Left lung (tissue), 10 donors: ENCODE data around the gene DMD. TPM values are rescaled to one million over a fixed set of nuclear protein-coding genes. Genes with fewer than 3 reads are reported as not detected.

Source experiments
- ATAC-seq: fragments of 200-7000 bp; cut with Tn5 transposase; one replicate; pipeline ENCODE4 v1.9.1; 2020; ENCODE audit warnings: moderate library complexity
- DNase-seq, 4 donors: peaks; one replicate each; pipeline ENCODE4 v3.0.0-alpha.2; 2013 to 2020
- H3K27ac ChIP-seq, 2 donors: fragments of 200-600 bp; sonication (generic) in 1 of 2; one replicate each; pipeline versions ENCODE4 v1.5.0 to v1.8.0; 2020 to 2021
- H3K27me3 ChIP-seq, 2 donors: fragments of 200-600 bp; sonication (generic) in 1 of 2; one replicate each; pipeline versions ENCODE4 v1.5.0 to v1.8.0; 2020 to 2021
- H3K36me3 ChIP-seq, 2 donors: fragments of 200-600 bp; sonication (generic) in 1 of 2; one replicate each; pipeline versions ENCODE4 v1.5.0 to v1.8.0; 2020 to 2021
- H3K4me1 ChIP-seq, 2 donors: fragments of 200-600 bp; one replicate each; pipeline ENCODE4 v1.8.0; 2021
- H3K4me3 ChIP-seq, 2 donors: fragments of 200-600 bp; sonication (generic) in 1 of 2; one replicate each; pipeline versions ENCODE4 v1.5.0 to v1.8.0; 2020 to 2021; ENCODE audit warnings: mild to moderate bottlenecking in 1 of 2
- H3K9me3 ChIP-seq, 2 donors: fragments of 200-600 bp; sonication (generic) in 1 of 2; one replicate each; pipeline versions ENCODE4 v1.5.0 to v1.8.0; 2020 to 2021
- intact Hi-C, 2 donors: fragments of 100-400 bp; cut with DNase I; formaldehyde crosslinking; loops; one replicate each; pipeline versions ENCODE4 v1.11.2 to v1.14.2; 2022
- polyA plus RNA-seq, 6 donors: library from polyadenylated mRNA; unstranded; fragments of 120-200 nt; gene quantifications; one replicate each; pipeline ENCODE4 v1.2.1, GENCODE V29; 2013; ENCODE audit not compliant: insufficient read length in 6 of 6
- total RNA-seq, 2 donors: library from RNA; stranded (reverse); fragmentation: NEBNext Ultra II Directional; extraction: Animal tissue kit (Norgen Biotek cat#: 25700); gene quantifications; one replicate each; pipeline ENCODE4 v1.2.1, GENCODE V29; 2021
- TF ChIP-seq, protein P1 (sequence below), 2 donors: fragments of 200-600 bp; sonication (generic) in 1 of 2; IDR thresholded peaks; one replicate each; pipeline versions ENCODE4 v1.5.0 to v1.8.0; 2021; ENCODE audit warnings: antibody characterized with exemption in 2 of 2
- donor health status: DM: no; HTN: yes; CAD: no.
- donor health status: DM: no; HTN: no; CAD: no.

The DMD gene
- total and polyA plus RNA-seq, 8 donors = 16.6 to 68.8 (median 54.0) TPM

DNA sequence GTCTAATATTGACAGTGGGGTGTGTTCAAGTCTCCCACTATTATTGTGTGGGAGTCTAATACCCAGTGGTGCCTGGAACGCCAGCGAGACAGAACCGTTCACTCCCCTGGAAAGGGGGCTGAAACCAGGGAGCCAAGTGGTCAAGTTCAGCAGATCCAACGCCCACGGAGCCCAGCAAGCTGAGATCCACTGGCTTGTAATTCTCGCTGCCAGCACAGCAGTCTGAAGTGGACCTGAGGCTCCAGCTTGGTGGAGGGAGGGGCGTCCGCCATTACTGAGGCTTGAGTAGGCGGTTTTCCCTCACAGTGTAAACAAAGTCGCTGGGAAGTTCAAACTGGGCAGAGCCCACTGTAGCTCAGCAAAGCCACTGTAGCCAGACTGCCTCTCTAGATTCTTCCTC is 407.3 kb downstream of the DMD start:
- Histone ChIP-seq H3K36me3 (no peaks in the 10 kb centered on the region), H3K4me3 (no peak overlapping the region), H3K4me1 (no peaks in the 10 kb centered on the region), H3K27me3 (no peaks in the 10 kb centered on the region), H3K9me3 (peaks cover 0 to 4% of the 10 kb centered on the region in 2 donors), H3K27ac (no peak overlapping the region)
- TF ChIP-seq, protein P1, sequence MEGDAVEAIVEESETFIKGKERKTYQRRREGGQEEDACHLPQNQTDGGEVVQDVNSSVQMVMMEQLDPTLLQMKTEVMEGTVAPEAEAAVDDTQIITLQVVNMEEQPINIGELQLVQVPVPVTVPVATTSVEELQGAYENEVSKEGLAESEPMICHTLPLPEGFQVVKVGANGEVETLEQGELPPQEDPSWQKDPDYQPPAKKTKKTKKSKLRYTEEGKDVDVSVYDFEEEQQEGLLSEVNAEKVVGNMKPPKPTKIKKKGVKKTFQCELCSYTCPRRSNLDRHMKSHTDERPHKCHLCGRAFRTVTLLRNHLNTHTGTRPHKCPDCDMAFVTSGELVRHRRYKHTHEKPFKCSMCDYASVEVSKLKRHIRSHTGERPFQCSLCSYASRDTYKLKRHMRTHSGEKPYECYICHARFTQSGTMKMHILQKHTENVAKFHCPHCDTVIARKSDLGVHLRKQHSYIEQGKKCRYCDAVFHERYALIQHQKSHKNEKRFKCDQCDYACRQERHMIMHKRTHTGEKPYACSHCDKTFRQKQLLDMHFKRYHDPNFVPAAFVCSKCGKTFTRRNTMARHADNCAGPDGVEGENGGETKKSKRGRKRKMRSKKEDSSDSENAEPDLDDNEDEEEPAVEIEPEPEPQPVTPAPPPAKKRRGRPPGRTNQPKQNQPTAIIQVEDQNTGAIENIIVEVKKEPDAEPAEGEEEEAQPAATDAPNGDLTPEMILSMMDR (IDR thresholded peaks at IDR 0.05) = no peak
- ATAC-seq = no peak
- DNase-seq = peak in 1 of 4 donors; percentile 2
- intact Hi-C loops = no loop called here

DNA sequence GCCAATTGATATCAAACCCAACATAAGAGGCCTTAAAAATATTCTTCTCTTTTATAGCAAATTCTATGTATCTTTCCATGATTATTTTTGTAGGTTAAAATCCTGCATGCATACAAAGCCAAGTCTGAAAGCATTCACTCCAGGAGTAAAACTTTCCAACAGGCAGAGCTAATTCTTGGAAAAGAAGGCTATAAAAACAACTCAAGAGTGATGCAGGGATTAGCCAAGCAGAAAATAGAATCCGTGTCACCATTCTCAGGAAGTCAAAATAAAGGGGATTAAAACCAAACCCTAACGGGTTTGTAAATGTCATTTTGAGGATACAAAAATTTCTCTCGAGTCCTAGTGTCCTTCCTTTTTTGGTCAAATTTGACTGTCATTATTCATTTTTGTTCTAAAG is 412.4 kb downstream of the DMD start:
- intact Hi-C loops = no loop called here
- ATAC-seq (no peak), DNase-seq (no peak)
- no peaks in the 10 kb centered on the region for H3K36me3 ChIP-seq
- no peak overlapping the region for H3K4me3 ChIP-seq
- no peak overlapping the region for H3K27ac ChIP-seq
- H3K9me3 ChIP-seq = no peaks in the 10 kb centered on the region
- no peaks in the 10 kb centered on the region for H3K27me3 ChIP-seq
- TF ChIP-seq, protein P1 (IDR thresholded peaks at IDR 0.05) = no peak
- H3K4me1 ChIP-seq = no peaks in the 10 kb centered on the region

DNA sequence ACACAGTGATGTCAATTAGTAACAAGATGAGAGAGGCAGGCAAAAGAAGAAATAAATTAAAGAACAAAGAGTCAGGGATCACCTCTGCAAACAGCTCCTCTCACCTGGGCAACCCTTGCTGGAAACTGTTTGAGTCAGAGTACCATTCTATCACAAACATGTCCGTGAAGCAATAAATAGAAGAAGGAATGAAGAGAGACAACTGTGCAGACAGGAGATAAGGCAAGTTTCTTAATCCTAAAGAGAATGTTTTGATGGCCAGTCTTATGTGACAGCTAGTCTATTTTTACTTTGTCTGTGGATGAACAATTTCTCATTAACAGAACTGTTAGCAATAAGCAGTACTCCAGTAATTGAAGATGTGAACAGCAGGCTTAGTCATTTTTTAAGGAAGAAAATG is 422.4 kb downstream of the DMD start:
- Histone ChIP-seq H3K27ac (no peak overlapping the region), H3K4me3 (no peak overlapping the region), H3K4me1 (no peaks in the 10 kb centered on the region), H3K36me3 (no peaks in the 10 kb centered on the region), H3K27me3 (no peaks in the 10 kb centered on the region), H3K9me3 (no peaks in the 10 kb centered on the region)
- intact Hi-C loops = no loop called here
- no peak for DNase-seq
- ATAC-seq = no peak
- TF ChIP-seq, protein P1 (IDR thresholded peaks at IDR 0.05) = no peak

DNA sequence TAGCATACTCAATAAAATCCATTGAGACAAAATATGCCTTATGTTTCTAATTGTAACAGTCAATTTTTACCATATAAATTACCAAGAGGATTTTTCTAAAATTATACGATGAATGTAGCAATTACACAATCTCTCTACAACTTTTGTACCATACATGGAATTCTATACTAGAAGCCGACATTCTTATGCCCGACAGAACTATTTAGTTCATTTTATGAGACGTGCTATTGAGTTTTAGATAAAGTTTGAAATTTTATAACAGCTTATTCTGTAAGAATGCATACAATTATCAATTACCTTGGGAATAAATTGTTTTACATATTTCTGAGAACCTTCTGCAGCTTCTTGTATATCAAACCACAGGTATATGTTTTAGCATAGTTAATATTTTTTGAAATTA is 431.2 kb downstream of the DMD start:
- intact Hi-C loops = no loop called here
- Histone ChIP-seq H3K27me3 (no peaks in the 10 kb centered on the region), H3K9me3 (no peaks in the 10 kb centered on the region), H3K4me1 (no peaks in the 10 kb centered on the region), H3K4me3 (no peak overlapping the region), H3K27ac (no peak overlapping the region), H3K36me3 (no peaks in the 10 kb centered on the region)
- TF ChIP-seq, protein P1 (IDR thresholded peaks at IDR 0.05) = no peak
- DNase-seq (no peak), ATAC-seq (no peak)

DNA sequence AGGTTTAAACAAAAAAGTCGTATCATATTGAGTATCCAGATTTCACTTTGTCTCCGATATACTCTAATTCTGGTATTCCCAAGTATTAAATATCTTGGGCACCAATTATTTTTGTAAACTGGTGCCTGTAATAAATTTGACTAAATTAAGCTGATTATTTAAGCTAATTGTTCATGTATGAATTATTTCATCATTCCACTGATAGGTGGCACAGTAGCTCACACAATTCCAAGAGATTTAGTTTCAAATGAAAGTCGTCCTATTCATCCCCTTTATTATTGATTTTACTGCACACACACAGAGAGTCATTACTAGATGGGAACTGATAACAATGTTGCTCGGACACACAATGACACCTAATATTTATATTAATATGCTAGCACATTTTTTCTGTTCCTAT is 432.4 kb downstream of the DMD start:
- no peak for ATAC-seq
- TF ChIP-seq, protein P1 (IDR thresholded peaks at IDR 0.05) = no peak
- H3K9me3 ChIP-seq = no peaks in the 10 kb centered on the region

More for the DNA sequence above, 432.4 kb downstream of the DMD start:
- intact Hi-C loops = no loop called here
- H3K27me3 ChIP-seq = no peaks in the 10 kb centered on the region
- H3K4me1 ChIP-seq = no peaks in the 10 kb centered on the region
- DNase-seq = no peak
- no peak overlapping the region for H3K4me3 ChIP-seq
- H3K27ac ChIP-seq = no peak overlapping the region
- no peaks in the 10 kb centered on the region for H3K36me3 ChIP-seq
